HG03558 (cell line): ENCODE results near the gene RBPMS2.

ENCODE experiments used
- ATAC-seq: cut with Tn5 transposase; IDR thresholded peaks from one replicate; pipeline ENCODE4 v1.9.1; 2021; ENCODE audit warnings: moderate number of reproducible peaks; ENCODE audit not compliant: unreplicated experiment; ENCODE audit errors: extremely low read depth

Gene RBPMS2

GRCh38 chr15:64791401-64791800 lies 16.0 kb upstream of the RBPMS2 start:
- ATAC-seq: no peak

- ATAC-seq: no peak
Observed at GRCh38 chr15:64783796-64784195, 8.4 kb upstream of the RBPMS2 start.

GRCh38 chr15:64782751-64783150 lies 7.4 kb upstream of the RBPMS2 start:
- ATAC-seq: no peak

- ATAC-seq: no peak
Observed at GRCh38 chr15:64781299-64781698, 5.9 kb upstream of the RBPMS2 start.

- ATAC-seq: no peak
Observed at GRCh38 chr15:64780600-64781156, 5.3 kb upstream of the RBPMS2 start.

- no peak for ATAC-seq
Observed at GRCh38 chr15:64779630-64780029, 4.2 kb upstream of the RBPMS2 start.

- ATAC-seq: no peak
Observed at GRCh38 chr15:64779024-64779423, 3.6 kb upstream of the RBPMS2 start.

GRCh38 chr15:64776402-64776786 lies 1.0 kb upstream of the RBPMS2 start:
- no peak for ATAC-seq

- ATAC-seq: no peak
Observed at GRCh38 chr15:64774629-64775493, 528 bp downstream of the RBPMS2 start.

- ATAC-seq: no peak
Observed at GRCh38 chr15:64774037-64774628, 1.3 kb downstream of the RBPMS2 start.

- ATAC-seq: no peak
Observed at GRCh38 chr15:64773606-64774005, 1.8 kb downstream of the RBPMS2 start.

- no peak for ATAC-seq
Observed at GRCh38 chr15:64772964-64773363, 2.4 kb downstream of the RBPMS2 start.

- ATAC-seq: no peak
Observed at GRCh38 chr15:64772488-64772887, 2.9 kb downstream of the RBPMS2 start.

GRCh38 chr15:64770626-64771025 lies 4.8 kb downstream of the RBPMS2 start:
- ATAC-seq: no peak

GRCh38 chr15:64767203-64767602 lies 8.2 kb downstream of the RBPMS2 start:
- no peak for ATAC-seq

- ATAC-seq: no peak
Observed at GRCh38 chr15:64766058-64766457, 9.3 kb downstream of the RBPMS2 start.

- ATAC-seq: no peak
Observed at GRCh38 chr15:64763874-64764273, 11.5 kb downstream of the RBPMS2 start.

- ATAC-seq: no peak
Observed at GRCh38 chr15:64763462-64763861, 11.9 kb downstream of the RBPMS2 start.

GRCh38 chr15:64763021-64763420 lies 12.4 kb downstream of the RBPMS2 start:
- ATAC-seq: no peak

GRCh38 chr15:64762546-64762945 lies 12.8 kb downstream of the RBPMS2 start:
- ATAC-seq: no peak

- ATAC-seq: no peak
Observed at GRCh38 chr15:64761156-64761555, 14.2 kb downstream of the RBPMS2 start.

- ATAC-seq: no peak
Observed at GRCh38 chr15:64760056-64760455, 15.3 kb downstream of the RBPMS2 start.
